CD4-positive, alpha-beta T cell treated with Interleukin-4 for 1 hour (primary cell): ENCODE measurements around the gene RNU7-1.

Source experiments
- DNase-seq, 2 donors: peaks; one replicate each; pipeline ENCODE4 v3.0.0-alpha.2; 2020 to 2022

Gene RNU7-1

DNA sequence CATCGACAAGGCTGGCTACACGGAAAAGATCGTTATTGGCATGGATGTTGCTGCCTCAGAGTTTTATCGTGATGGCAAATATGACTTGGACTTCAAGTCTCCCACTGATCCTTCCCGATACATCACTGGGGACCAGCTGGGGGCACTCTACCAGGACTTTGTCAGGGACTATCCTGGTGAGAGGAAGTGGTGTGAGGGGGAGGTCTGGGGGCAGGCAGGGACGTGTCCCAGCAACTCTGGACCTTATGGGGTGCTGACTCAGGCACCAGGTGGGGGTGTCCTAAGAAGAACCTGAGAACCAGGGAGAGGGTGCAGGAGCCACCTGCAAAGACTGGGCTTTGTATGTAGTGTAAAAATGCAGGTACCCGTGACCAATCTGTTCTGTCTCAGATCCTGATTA is 24.0 kb upstream of the RNU7-1 start:
- DNase-seq, result no peak

GRCh38 chr12:6921539-6921938 is 22.1 kb upstream of the RNU7-1 start:
- DNase-seq, result no peak

GRCh38 chr12:6921996-6922946 is 21.3 kb upstream of the RNU7-1 start:
- no peak for DNase-seq

DNA sequence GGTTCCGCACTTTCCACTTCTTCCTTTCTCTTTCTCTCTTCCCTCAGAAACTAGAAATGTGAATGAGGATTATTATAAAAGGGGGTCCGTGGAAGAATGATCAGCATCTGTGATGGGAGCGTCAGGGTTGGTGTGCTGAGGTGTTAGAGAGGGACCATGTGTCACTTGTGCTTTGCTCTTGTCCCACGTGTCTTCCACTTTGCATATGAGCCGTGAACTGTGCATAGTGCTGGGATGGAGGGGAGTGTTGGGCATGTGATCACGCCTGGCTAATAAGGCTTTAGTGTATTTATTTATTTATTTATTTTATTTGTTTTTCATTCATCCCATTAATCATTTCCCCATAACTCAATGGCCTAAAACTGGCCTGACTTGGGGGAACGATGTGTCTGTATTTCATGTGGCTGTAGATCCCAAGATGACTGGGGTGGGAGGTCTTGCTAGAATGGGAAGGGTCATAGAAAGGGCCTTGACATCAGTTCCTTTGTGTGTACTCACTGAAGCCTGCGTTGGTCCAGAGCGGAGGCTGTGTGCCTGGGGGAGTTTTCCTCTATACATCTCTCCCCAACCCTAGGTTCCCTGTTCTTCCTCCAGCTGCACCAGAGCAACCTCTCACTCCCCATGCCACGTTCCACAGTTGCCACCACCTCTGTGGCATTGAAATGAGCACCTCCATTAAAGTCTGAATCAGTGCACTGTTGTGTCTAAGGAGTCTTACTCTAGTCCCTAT is 20.4 kb upstream of the RNU7-1 start:
- DNase-seq, result no peak

- no peak for DNase-seq
Measured at GRCh38 chr12:6923851-6924250, 19.8 kb upstream of the RNU7-1 start.

- no peak for DNase-seq
Measured at GRCh38 chr12:6925239-6925539, 18.4 kb upstream of the RNU7-1 start.

DNA sequence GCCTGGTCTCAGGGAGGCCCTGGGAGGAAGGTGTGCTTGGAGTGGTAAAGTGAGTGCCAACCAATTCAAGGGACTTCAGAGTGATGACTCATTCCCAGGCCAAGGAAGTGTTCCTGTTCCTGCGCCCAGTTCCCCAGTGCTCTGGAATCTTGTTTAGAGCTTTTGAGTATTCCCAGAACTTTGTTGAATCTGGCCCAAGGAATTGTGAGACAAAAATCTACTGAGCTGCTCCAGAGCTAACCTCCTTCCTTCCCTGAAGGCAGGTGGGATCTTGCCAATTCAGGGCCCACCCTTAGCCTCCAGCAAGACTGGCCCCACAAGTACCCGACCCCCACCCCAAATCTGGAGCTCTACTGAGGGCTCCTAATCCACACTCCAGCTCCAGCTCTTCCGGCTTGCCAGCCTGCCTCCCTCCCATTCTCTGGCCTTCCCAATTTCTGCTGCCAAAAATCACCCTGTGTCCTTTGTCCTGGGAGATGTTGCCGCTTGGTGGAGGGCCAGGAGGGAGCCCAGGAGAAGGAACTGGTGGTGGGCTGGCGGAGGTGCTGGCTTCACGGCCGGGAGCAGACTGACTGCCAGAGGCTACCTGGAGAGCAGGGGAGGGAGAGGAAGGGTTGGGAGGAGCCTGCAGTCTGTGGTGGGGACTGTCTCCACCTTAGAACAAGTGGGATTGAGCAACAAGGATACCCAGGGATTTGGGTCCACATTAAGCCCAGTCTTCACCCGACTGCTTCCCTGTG is 17.9 kb upstream of the RNU7-1 start:
- no peak for DNase-seq

DNA sequence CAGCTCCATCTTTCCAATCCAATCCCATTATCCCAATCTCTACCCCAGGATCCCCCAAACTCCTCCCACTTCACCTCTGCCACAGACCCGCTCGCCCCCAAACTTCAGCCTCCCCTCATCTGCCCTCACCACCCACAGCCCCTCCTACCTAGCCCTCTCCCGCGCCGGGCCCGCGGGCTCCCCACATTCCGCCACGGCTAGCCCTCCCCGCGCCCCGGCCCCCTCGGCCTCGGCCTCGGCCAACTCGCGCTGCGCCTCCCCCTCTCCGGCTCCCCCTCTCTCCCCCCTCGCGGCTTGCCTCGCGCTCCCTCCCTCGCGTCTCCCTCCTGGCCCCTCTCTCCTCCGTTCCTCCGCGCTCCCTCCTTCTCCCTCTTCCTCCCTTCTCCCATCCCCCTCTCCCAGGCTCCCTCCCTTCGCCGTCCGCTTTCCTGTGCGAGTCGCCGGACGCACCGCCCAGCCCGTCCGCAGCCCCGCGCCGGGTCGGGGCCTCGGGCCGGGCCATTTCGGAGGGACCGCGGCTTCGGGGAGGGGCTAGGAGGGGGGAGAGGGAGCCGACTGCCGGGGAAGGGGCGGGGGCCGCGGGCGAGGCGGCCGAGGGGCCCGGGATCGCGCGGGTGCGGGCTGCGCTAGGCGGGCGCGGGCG is 16.1 kb upstream of the RNU7-1 start, which contains the start of gene ATN1:
Gene ATN1 (plus strand): TSS at position 581 of the 643 bp plus-strand sequence. CDS start 6,043 bp downstream, outside the sequence.
- DNase-seq, result peak; percentile 27 to 53

DNA sequence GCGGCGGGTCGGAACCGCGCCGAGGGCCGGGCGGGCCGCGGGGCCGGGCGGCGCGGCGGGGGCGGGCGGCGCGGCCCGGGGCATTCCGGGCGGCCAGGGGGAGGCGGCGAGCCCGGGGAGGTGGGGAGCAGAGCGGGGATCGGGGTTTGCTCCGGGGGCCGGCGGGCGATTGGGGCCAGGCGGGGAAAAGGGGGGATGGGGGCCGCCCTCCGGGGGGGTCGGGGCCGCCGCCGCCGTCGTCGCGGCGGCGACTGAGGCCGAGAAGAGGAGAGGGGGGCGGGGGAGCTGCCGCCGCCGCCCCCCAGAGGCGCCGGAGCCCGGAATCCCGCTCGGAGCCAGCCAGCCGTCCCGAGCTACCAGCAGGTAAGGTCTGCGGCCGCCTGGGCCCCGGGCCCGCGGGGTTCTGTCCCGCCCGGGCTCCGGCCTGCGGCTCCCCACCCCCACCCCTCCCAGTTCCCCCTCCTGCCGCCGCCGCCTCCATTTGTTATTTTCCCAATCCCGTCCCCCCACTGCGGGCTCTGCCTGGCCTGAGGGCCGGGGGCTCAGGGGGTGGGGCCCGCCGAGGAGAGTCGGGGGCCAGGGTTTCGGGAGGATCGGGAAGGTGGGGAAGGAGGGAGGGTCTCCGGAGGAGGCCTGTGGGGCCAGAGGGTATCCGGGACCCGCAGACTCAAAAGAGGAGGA is 15.5 kb upstream of the RNU7-1 start:
- no peak for DNase-seq

DNA sequence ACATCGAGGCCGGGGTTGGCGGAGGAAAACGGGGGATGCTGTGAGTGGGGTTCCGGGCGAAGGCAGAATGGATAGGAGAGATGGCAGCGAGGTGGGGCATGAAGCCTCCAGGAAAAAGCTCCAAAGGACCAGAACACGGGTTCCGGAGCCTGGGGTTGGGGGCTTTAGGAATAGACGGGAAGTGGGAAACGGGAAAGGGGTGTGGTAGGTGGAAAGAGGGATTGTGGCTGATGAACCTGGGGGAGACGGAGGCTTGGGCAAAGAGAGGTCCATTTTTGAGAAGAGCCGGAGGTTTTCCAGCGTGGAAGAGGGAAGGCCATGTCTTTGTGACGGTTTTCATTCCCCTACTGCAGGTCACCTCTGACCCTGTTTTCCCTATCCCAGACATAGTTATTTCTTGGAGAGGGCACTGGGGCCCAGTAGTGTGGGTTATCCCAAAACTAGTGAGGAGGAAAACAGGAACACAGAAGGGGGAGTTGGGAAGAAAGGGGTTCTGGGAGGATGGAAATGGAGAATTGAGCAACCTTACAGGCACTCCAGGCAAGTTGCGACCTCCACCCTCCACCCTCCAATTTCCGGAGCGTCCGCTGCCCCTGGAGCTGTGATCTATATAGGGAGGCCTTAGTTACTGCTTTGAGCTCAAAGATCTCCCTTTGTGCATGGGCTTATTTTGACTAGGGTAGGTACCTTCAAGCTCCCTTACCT is 14.8 kb upstream of the RNU7-1 start:
- DNase-seq, result no peak

- no peak for DNase-seq
Measured at GRCh38 chr12:6929466-6930452, 13.9 kb upstream of the RNU7-1 start.

- no peak for DNase-seq
Measured at GRCh38 chr12:6932766-6933165, 10.8 kb upstream of the RNU7-1 start.

DNA sequence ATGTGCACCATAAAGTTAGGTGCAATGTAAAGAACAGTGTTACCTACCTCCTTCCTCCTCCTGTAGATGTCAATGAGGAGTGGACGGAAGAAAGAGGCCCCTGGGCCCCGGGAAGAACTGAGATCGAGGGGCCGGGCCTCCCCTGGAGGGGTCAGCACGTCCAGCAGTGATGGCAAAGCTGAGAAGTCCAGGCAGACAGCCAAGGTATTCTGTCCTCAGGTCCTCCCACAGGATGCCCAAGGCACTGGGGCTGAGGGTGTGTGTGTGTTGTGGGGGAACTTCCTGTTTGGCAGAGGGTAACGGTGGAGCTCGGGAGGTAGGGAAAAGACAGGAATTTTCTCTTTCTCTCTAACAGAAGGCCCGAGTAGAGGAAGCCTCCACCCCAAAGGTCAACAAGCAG is 9.5 kb upstream of the RNU7-1 start:
- DNase-seq, result no peak

- no peak for DNase-seq
Measured at GRCh38 chr12:6935371-6936193, 8.0 kb upstream of the RNU7-1 start.

- DNase-seq, result no peak
Measured at GRCh38 chr12:6936194-6936635, 7.4 kb upstream of the RNU7-1 start.

DNA sequence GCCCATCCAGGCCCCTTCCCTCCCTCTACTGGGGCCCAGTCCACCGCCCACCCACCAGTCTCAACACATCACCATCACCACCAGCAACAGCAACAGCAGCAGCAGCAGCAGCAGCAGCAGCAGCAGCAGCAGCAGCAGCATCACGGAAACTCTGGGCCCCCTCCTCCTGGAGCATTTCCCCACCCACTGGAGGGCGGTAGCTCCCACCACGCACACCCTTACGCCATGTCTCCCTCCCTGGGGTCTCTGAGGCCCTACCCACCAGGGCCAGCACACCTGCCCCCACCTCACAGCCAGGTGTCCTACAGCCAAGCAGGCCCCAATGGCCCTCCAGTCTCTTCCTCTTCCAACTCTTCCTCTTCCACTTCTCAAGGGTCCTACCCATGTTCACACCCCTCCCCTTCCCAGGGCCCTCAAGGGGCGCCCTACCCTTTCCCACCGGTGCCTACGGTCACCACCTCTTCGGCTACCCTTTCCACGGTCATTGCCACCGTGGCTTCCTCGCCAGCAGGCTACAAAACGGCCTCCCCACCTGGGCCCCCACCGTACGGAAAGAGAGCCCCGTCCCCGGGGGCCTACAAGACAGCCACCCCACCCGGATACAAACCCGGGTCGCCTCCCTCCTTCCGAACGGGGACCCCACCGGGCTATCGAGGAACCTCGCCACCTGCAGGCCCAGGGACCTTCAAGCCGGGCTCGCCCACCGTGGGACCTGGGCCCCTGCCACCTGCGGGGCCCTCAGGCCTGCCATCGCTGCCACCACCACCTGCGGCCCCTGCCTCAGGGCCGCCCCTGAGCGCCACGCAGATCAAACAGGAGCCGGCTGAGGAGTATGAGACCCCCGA is 6.8 kb upstream of the RNU7-1 start:
- peak in 1 of 2 donors; percentile 59 for DNase-seq

DNA sequence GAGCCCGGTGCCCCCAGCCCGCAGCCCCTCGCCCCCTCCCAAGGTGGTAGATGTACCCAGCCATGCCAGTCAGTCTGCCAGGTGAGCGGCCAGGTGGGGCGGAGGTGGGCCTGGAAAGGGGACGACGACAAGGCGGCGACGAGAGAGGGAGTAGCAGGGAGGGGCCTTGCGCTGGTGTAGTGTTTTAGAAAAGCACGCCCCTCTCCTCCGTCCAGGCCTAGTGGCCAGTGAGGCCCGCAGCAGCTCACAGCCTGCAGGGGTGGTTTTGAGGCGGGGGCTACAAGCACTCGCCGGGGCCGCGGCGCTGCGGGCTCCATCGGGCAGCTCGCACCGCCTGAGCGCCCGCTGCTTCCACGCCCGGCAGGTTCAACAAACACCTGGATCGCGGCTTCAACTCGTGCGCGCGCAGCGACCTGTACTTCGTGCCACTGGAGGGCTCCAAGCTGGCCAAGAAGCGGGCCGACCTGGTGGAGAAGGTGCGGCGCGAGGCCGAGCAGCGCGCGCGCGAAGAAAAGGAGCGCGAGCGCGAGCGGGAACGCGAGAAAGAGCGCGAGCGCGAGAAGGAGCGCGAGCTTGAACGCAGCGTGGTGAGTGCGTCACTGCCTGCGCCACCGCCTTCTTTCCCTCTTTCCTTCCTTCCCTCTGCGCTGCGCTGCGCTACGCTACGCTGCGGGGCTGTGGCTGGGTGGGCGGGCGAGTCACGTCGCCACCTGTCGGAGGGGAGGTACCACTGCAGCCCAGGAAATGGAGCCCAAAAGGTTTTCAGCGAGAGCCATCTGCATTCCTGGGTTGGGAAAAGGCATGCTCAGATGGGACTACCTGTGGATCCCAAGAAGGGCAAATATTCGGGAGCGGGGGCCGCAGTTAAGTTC is 5.9 kb upstream of the RNU7-1 start:
- peak; percentile 96 for DNase-seq
